GM21529 (cell line): ENCODE measurements around the gene NAALADL2.

Experiments used
- ATAC-seq: cut with Tn5 transposase; IDR thresholded peaks from one replicate; pipeline ENCODE4 v1.9.1; 2021; ENCODE audit not compliant: unreplicated experiment

The NAALADL2 gene

DNA sequence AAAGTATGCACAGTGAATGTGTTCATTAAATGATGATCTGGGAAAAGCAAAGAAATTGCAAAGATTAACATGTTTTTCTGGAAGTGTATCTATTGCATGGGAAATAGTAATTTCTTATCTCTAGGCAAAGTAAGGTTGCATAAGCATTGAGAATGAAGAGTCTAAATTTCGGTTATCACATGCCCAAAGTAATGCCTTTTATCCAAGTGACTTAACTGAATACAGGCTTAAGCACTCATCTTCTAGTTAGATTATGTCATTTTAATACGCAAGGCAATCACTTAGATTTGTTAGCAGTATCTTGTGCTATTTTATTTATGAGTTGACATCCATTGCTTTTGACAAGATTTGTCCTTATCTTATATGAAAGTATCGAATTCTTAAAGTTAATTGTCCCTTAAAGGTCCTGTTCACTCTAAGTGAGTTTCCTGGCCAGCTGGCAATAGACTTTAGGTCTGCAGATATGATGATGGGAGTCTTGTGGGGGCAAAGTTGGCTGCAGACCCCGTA is 100.5 kb downstream of the NAALADL2 start:
- no peak for ATAC-seq

DNA sequence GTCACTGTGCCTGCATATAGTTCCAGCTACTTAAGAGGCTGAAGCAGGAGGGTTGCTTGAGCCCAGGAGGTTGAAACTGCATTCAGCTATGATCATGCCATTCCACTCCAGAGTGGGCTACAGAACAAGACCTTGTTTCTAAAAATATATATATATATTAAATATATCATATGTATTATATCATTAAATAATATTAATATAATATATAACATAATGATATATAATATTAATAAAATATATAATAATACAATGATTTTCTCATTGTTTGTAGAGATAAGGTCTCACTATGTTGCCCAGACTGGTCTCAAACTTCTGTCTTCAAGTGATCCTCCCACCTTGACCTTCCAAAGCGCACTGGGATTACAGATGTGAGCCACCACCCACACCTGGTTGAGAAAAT is 101.8 kb downstream of the NAALADL2 start:
- ATAC-seq = no peak

DNA sequence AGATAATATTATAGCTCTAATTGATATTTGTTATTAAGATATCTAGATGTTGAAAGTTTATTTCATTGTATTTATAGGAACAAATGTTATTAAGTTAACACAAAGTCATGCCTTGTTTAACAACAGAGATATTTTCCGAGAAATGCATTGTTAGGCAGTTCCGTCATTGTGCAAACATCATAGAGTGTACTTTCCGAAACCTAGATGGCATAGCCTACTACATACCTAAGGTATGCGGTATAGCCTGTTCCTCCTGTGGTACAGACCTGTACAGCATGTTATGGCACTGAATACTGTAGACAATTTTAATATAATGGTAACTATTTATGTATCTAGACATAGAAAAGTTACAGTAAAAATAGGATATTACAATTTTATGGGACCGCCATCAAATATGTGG is 114.3 kb downstream of the NAALADL2 start:
- no peak for ATAC-seq

DNA sequence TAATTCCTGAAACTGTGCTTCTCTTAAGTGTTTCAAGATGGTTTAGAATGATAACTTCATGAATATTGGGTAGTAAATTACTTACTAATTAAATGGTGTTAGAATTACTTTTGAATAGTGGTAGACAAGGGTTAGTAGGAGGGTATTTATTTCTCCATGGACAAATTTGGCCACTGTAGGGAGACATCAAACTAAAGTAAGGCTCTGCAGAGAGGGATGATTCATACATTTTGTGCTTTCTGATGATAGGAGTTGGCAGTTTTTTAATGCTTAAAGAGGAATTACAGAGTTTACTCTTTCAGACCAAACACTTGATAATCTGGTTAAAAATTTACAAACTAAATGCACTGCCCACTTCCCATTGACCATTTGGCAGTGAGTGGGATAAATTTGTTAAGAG is 127.6 kb downstream of the NAALADL2 start:
- ATAC-seq = no peak

DNA sequence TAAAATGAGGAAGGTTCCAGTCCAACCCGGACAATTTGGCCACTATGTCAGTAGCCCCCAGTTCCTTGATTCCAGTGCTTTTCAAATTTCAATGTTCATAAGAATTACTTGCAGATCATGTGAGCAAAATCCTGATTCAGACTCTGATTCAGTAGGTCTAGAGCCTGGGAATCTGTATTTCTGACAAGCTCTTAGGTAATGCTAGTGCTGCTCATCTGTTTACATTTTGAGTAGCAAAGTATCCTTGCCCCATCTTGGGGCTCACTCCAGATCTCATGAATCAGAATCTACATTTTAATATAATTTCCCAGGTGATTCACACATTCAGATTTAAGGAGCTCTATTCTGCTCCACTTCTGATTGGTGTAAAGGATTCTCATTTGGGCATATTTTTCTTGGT is 142.0 kb downstream of the NAALADL2 start:
- no peak for ATAC-seq

DNA sequence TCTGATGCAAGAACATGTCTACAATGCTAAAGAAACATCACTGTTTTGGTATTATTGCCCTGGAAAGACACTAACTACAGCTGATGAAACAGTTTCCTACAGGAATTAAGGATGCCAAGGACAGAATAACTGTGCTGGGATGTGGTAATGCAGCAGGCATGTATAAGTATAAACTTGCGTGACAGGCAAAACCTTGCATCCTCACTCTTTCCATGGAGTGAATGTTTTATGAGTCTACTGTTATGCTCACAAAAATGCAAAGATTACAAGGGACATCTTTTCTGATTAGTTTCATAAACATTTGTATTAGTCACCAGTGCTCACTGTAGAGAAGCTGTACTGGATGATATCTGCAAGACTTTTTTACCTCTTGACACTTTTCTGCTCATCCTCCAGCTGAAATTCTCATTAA is 143.6 kb downstream of the NAALADL2 start:
- ATAC-seq = no peak

DNA sequence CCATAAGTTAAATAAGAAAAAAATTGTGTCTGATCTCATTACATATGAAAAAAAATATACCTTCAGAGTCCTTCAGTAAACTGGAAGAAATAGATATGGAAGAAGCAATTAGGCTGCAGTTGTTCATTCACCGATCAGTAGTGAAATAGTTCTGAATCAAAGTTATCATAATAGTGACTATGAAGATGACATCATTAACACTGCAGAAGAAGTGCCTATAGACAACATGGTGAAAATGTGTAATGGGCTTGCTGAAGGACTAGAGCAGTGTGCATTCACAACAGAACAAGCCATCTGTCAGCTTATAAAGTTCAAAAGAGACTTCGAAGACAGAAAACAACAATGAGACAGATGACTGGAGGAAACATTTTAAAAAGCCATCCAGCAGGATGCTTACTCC is 144.5 kb downstream of the NAALADL2 start:
- ATAC-seq = no peak

DNA sequence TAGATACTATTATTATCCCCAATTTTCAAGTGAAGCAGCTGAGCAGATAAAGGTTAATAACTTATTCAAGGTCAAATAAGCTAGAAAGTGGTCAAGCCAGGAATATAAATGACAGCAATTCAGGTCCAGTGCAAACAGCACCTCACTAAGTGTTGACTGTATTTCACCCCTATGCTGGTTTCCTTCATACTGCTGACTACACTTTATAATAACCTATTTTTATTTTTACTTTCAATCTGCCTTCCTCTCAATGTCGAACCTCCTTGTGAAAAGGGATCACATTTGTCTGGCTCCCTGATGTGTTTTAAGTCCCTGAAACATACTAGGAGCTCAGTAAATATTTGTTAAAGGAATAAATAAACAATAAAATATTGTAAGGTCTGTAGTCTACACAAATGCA is 146.1 kb downstream of the NAALADL2 start:
- ATAC-seq = no peak

DNA sequence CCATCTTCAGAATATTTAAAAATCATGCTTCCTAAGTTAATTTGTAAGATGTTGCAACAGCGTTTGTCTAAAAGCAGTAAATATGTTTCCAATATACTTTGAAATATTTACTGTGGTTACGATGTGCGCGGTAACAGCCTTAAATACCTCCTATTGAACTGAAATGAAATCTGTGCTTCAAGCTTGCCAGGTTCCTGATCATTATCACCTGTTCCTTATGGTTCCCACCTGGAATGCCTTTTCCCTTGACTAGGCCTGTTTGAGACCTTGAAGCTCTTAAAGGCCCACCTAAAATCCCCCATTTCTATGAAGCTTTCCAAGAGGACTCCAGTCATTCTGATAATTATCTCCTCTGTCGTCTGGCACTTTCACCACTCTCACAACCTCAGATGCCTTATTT is 146.7 kb downstream of the NAALADL2 start:
- no peak for ATAC-seq

DNA sequence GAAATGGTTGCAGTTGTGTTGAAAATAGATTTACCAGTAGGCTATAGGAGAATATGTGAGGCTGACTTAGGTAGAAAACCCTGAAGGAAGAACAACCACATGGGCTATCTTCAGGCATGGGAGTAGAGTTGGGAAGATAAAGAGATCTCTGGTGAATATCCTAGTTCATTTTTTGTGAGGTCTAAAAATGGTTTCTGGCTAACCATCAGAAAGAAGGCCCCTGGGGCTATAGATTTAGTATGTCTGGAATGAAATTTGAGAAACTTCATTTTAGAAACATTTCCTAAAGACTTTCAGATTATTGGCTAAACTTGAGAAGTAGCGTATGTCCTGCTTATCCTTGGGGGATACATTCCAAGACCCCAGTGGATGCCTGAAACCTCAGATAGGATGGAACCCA is 148.2 kb downstream of the NAALADL2 start:
- no peak for ATAC-seq

DNA sequence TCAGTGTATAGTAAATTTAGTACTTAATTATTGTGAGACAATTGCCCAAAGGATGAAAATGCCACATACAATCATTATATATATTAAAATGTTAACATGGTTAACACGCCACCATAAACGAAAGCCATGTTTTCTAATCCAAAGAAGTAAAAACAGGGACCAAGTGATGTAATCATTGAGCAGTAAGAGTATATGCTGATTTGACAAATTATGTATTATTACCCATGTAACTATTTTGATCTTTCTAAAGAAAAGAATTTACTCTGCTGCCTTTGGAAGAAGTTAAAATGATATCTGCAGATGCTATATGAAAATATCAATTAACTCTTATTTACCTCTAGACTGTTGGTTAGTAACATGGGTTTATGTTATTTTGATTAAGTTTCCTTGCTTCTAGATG is 150.2 kb downstream of the NAALADL2 start:
- no peak for ATAC-seq

DNA sequence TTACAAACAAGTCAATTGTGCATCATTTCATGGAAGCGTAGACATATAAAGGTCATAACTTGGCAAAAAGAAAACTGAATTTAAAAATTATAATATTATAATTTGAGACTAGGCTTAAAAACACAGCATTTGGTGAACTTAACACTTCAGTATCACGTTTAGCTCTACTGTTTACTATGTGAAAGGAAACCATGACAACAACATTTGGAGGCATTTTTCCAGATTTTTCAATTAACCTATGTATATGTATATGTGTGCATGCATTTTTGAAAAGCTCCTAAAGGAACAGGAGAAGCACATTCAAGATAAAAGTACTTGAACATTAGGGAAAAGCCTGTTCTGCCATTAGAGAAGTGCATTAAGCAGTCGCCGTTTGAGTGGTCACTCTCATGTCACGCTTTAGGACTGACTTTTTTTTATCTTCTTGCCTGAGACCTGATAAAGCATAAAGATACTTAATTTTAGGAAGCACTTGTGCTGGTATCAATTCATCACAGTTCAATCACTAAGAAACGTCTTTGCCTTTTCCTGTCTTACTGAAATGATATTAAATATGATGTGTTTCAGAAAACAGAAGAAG is 156.0 kb downstream of the NAALADL2 start:
- ATAC-seq = no peak

DNA sequence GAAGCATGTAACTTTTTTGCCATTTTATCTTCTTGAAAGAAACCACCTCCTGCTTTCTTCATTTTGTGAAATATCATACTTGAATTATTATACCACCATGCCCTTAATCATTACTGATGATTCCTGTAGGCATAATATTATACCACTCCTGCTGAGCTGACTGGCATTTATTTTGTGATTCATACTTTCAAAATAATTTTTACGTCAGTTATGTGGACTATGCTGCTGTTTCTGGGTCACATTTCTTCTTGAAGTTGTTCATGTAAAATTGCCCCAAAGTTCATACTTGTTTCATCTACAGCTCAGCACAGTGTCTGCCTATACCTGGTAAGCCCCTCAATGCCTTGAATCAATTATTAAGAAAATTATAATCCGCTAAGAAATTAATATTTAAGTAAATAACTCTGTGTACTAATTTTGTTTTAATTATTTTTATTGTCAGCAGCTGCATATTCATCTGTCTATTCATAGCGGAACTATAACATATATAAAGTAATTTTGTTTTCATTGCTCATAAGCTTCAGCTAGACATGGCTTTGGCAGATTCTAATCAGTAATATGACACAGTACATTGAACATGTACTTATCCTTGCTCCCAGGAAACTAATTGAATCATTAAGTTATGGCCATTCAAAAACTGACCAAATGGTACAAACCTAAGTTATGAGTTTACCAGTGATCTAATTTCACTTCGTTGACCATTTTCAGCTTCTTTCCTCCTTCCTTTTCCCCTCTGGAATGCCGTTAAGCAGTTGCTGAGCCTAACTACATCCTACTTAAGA is 160.0 kb downstream of the NAALADL2 start:
- no peak for ATAC-seq

DNA sequence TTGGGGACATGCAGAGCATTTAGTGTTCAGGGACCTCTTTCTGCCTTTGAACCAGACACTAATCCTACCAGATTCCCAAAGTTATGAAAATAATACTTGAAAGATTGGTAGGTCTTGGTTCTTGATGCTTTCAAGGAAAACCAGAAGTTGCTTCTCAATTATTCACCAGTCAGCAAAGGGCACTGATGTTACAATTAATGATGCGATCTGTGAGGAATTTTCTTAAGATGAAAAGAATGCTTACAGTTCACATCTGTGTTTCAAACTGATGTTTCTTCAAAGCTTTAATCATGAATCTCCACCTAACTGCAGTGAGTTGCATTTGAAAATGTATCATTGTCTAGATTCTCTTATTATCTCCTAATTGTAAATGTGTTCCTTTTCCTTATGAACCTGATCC is 161.0 kb downstream of the NAALADL2 start:
- no peak for ATAC-seq

DNA sequence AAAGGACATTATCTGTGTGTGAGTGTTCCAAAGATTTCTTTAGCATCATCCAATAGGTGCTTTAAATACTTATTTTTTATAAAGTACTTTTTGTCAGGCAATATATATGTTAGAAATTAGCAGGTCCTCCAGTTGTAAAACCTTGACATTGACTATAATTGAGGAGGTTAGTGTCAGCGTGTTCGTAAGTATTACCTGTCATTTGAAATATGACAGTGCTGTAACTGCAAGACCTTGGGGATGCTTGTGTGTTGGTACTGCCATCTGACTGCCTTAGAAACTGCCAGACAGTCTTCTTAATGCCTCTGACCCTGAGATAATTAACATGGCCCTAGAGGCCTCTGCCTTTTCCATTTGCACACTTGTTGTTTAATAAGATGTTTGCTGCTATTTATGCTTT is 170.7 kb downstream of the NAALADL2 start:
- no peak for ATAC-seq

DNA sequence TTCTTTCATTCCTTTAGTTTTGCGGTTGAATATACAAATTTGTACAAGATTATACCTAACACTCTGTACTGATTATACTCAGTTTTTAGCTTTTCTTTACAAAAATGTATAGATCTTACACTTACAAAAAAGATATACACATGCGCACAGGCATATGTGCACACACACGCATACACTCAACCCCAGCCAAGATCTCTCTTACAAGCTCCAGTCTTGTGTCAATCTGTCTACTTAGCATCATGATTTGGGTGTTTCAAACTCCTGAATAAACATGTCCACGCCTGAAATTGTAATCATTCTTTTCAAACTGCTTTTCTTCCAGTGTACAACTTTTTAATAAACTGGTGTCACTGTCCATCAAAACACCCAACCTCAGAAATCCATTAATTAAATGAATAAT is 180.7 kb downstream of the NAALADL2 start:
- no peak for ATAC-seq

DNA sequence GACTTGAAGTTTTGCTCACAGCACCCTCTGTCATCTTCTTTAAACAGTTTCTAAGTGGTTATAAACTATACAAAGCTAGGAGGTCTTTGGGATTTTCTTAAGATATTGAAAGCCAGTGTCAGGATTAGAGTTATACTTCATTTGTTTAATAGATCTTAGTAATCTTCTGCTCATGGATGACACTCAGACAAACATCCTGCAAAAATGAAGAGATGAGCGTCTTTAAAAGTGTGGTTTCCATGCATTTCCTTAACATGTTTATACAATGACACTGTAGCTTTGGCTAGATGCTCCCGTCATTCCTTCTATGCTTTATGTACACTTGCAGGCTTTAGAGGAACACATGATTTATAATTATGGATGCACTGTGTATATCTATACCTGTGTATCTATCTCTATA is 182.2 kb downstream of the NAALADL2 start:
- ATAC-seq = no peak

DNA sequence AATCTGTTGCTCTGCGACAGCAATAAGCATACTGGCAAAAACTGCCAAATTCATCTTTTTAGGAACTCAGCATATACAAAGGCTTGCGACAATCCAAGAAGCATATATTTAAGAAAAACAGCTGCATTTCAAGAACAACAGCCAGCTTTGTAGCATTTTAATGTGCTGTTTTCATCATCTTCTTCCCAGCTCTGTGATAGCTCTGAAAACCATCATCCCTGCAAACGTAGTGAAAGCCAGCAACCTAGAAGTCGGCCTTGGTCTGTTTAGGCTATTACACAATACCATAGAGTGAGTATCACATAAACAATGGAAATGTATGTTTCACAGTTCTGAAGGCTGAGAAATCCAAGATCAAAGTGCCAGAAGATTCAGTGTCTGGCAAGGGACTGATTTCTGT is 187.5 kb downstream of the NAALADL2 start:
- no peak for ATAC-seq

DNA sequence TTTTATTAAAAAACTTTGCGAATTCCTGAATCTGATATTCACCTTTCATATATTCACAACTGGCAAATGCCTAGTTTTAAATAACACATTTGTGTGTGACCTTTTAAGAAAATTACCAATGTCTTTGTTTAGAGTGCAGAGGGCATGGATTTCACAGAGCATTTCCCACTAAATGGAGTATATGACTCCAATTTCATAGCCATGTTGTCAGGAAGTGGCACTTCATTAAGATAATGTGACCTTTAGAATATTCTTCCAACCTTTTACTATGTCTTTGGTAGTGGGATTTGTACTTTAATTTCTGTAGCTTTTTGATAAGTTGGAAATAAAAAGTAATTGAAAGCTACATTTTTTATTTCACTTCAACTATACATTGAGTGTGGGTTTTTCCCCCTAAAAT is 188.7 kb downstream of the NAALADL2 start:
- no peak for ATAC-seq

DNA sequence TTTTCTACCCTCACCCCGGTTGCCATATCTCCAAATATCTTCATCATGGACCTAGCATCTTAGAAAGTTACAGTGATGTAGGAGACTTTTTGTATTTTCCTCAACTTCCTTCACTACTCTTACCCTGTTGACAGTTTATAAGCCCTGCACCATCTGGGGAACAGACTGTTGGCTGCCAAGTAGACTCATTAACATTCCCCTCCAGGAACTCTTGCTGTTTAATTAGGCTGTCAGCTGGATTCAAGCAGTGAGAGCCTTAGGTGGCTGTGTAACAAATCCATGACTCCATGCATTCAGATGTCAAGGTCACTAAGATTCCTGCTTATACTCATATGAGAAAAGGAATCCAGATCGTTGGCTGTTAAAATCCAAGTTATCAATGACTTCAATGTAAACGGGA is 198.3 kb downstream of the NAALADL2 start:
- ATAC-seq = no peak

DNA sequence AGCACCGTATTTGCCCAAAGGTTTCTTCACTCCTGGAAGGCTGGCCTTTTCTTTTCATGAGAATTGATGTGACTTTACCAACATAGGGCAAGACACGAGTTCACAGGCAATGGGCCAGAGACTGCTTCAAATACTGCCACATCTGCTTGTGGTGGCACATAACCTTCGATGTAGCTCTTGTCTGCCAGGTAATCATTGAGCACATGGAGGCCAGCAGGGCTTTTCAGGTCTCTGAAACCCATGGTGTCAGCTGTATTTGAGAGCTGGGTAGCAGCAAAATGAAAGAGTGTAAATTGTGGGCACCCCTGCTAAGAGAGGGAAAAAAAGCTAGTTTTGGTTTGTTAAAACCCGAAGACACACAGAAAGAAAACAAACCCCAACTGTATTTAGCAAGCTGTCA is 200.7 kb downstream of the NAALADL2 start:
- no peak for ATAC-seq

DNA sequence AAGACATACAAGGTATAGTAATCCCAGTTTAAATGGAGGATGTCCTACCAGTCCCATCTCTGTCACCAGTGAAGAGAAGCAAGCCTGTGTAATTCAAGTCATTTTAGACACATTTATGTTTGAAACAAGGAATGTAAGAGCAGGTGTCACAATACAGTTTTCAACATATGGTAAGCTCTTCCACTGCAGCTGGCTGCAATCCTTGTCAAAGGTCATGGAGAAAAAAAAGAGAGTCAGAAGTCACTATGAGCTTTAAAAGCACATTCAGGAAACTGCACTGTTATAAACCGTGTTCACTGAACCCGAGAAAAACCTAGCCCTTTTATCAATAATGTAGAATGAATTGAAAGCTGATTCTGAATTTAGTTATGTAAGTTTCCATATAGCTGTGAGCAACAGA is 206.4 kb downstream of the NAALADL2 start:
- ATAC-seq = no peak
